Retinal pigment epithelial cell (primary cell): ENCODE results near the gene CCDC191.
A peak's percentile ranks its signal among the peaks of the same experiment; 100 is the strongest.

Experiments used
- DNase-seq: peaks from one replicate; pipeline ENCODE4 v3.0.0-alpha.2; 2010; ENCODE audit warnings: low read depth
- H3K4me3 ChIP-seq: 2 replicates; pipeline ENCODE4 v1.5.1; 2011; ENCODE audit warnings: mild to moderate bottlenecking, low read length, control low read depth, moderate library complexity
- CTCF ChIP-seq: conservative IDR thresholded peaks from 2 replicates; pipeline ENCODE4 v1.5.1; 2011; ENCODE audit warnings: low read depth, low read length, control low read depth, inconsistent platforms

The CCDC191 gene

GRCh38 chr3:114093596-114093995 is 37.3 kb upstream of the CCDC191 start:
- DNase-seq, result peak; percentile 29
- no peak for TF ChIP-seq CTCF
- H3K4me3 ChIP-seq, result no peak overlapping the region

GRCh38 chr3:114093016-114093380 is 36.7 kb upstream of the CCDC191 start:
- no peak overlapping the region for H3K4me3 ChIP-seq
- DNase-seq, result no peak
- TF ChIP-seq CTCF, result no peak

GRCh38 chr3:114092151-114093015 is 36.1 kb upstream of the CCDC191 start:
- DNase-seq, result no peak
- no peak overlapping the region for H3K4me3 ChIP-seq
- no peak for TF ChIP-seq CTCF

DNA sequence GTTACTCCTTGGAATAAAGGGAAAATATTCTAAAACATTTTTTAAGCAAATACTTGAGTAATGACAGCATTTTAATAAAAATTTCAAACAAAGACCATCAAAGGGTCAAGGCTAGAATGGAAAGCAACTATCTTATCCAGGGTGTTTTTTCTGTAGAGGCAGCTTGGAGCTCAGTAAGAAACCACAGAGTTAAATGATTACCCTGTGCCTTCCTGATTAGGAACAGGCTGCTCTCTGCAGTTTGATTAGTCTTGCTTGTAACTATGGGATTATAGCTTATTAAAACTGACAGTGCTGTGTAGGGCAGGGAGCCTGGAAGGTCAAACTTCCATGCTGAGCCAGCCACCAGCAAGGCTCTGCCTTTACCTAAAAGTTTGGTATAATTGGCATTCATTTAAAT is 33.3 kb upstream of the CCDC191 start:
- TF ChIP-seq CTCF, result no peak
- DNase-seq, result no peak
- no peak overlapping the region for H3K4me3 ChIP-seq

DNA sequence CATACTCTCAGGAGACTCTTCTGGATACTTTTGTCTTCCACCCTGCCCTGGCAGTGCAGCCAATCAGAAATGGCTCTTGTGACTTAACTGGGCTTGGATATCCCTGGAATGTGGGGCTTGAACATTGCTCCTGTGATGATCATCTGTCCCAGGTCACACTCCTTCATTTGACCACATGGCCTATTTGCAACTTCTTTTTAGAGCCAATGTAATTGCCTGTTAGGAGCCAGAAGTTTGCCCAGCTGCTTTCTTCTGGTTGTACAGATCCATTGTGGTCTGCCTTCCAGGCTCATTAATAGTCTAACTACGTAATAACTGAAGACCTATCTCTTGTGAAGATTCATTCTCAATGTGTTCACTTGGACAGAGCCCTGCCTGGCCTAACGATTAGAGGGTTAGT is 30.0 kb upstream of the CCDC191 start:
- TF ChIP-seq CTCF, result no peak
- no peak for DNase-seq
- no peak overlapping the region for H3K4me3 ChIP-seq

GRCh38 chr3:114083112-114083511 is 26.8 kb upstream of the CCDC191 start:
- no peak overlapping the region for H3K4me3 ChIP-seq
- TF ChIP-seq CTCF, result no peak
- no peak for DNase-seq

DNA sequence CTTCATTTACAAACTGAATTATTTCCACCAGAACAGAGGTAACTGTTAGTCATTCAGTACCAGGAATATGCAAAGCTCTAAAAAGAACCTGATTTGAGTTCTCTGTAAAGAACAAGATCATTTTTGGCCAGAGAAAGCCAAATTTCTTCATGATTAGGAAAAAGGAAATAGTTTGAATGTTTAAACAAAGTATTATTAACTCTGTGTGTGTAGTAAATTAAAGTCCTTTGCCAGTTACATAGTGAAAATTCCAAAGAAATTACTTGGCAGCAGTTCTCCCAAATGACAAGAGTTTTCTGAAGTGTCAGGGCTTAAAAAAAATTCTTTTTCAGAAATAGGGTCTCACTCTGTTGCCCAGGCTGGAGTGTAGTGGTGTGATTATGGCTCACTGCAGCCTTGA is 24.7 kb upstream of the CCDC191 start:
- no peak for DNase-seq
- no peak overlapping the region for H3K4me3 ChIP-seq
- TF ChIP-seq CTCF, result no peak
